Measurements from ENCODE around the gene RAMAC.
"Not testable (repeated sequence)": the region's sequence is repeated elsewhere in the genome, so short reads cannot be mapped to it uniquely, and the experiment has no call there.

Gene RAMAC

GRCh38 chr15:82968066-82968465 lies 17.9 kb upstream of the RAMAC start:
- DNase-seq (ENCODE audit: low read depth, low spot score), result no peak

GRCh38 chr15:82969353-82969752 lies 16.7 kb upstream of the RAMAC start:
- no peak for DNase-seq (ENCODE audit: low read depth, low spot score)

DNA sequence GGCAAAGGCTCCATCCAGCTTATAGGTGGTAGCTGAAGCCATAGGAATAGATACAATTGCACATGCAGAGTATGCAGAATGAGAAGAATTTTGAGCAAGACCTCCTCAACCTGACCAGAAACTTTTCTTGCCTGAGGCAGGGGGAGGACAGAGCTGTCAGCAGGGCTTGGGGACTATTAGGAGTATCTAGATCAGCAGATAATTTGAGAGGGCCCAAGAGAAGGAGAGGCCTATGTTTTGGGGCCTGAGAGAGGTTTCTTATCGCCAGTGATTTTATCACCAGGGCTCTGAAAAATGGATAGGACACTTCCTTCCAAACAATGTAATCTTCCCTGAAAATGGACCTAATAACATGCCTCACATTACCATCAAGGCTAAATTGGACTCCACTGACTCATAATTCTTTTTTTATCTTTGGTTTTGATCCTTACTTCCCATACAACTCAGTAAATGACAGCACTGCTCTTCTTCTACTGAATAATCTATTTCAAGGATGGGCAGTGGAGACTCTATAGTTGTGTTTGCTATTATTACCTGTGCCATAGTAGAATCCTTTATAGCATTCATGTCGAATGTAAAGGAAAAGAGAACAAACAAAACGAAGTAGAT lies 15.8 kb upstream of the RAMAC start:
- DNase-seq (ENCODE audit: low read depth, low spot score), result no peak

DNA sequence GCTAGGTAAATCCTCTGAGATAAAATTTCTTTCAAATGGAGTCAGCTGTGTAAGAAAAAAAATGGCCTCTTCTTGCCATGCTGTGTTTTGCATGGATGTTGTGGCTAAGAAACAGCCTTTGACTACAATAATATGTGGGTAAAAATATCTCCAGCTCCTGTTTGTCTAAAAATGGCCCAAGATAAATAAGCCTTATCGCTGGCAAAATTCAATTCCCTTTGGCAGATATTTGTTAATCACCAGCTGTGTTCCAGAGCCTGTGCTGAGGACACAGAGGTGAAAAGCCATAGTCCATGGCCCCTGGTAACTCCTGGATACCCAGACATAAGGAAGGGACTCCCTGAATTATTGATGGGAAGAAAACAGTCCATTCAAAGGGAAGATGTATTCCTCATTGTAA lies 15.3 kb upstream of the RAMAC start:
- no peak for DNase-seq (ENCODE audit: low read depth, low spot score)

- DNase-seq (ENCODE audit: low read depth, low spot score), result no peak
Observed at GRCh38 chr15:82971218-82971984, 14.6 kb upstream of the RAMAC start.

GRCh38 chr15:82972990-82973389 lies 13.0 kb upstream of the RAMAC start:
- DNase-seq (ENCODE audit: low read depth, low spot score), result no peak

GRCh38 chr15:82977076-82977475 lies 8.9 kb upstream of the RAMAC start:
- DNase-seq (ENCODE audit: low read depth, low spot score), result no peak

- no peak for DNase-seq (ENCODE audit: low read depth, low spot score)
Observed at GRCh38 chr15:82978438-82978837, 7.6 kb upstream of the RAMAC start.

- DNase-seq (ENCODE audit: low read depth, low spot score), result no peak
Observed at GRCh38 chr15:82979726-82980125, 6.3 kb upstream of the RAMAC start.

DNA sequence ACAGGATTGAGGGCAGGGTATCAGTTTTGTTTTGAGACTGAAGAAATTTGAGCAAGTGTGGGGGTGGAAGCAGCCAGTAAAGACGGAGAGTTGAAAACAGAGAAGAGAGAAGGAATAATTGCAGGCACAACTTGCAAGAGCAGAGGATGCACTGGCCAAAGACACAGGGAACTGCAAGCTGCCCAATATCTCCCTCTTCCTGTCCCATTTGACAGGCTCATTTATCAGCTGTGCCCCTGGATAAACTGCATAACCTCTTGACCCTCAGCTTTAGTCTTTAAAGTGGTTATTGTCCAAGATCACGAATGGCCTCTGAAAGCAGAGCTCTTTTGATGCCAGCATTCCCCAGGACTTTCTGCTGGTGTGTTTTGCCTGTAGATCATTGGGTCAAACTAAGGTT lies 5.0 kb upstream of the RAMAC start:
- no peak for DNase-seq (ENCODE audit: low read depth, low spot score)

DNA sequence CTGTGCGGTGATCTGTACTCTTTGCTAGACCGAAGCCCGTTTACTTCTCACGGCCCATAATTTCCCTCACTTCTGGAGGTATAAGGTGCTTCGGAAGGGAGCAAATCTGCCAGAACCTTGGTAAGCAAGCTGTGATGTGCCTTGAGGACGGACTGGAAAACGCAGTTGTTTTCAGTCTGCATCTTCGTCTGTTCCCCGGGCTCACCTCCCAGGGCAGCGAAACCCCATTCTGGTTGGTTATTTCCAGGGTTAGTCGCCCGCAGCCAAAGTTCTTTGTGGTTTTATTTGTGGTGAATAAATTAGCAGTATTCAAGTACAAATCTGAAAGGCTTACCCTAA lies 401 bp downstream of the RAMAC start:
- no peak for DNase-seq (ENCODE audit: low read depth, low spot score)

DNA sequence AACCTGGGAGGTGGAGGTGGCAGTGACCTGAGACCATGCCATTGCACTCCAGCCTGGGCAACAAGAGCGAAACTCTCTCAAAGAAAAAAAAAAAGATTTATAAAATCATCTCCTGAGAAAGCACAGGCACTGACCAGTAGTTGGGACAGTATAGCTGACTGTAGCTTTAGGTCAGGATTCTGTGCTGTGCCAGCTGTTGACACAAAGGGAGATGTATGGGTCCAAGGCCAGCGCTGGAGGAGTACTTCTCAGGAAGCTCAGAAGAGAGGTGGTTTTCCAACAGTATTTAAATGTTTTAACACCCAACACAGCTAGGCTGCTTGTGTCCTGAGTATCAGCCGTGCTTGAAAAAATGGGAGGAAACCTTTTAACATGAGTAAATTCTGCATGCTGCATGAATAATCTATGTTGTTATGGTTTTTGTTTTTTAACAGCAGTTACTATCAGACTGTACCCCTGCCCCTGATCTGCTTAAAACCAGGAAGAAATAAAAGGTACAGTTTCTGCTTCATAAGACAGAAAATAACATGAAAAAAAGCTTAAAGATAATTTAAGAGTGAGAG lies 6.5 kb downstream of the RAMAC start:
- DNase-seq (ENCODE audit: low read depth, low spot score), result no peak

GRCh38 chr15:82993144-82993543 lies 7.1 kb downstream of the RAMAC start:
- DNase-seq (ENCODE audit: low read depth, low spot score), result no peak

DNA sequence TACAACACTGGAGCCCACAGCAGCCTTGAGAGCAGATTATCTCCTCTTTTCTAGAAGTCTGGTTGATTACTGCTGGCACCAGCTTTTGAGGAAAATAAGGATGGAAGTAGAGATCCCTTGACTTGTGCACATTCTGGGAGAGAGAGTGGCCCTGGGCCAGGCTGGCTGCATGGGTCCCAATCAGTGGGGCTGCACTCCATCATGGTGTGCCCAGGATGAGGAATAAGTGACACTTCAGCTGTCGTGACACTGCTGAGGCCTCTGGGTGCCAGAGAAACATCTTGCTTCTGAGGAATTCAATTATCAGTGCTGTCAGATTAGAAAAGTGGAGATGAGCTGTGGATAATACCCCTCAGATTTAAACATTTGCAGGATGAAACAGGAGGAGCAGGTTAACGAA lies 9.1 kb downstream of the RAMAC start:
- no peak for DNase-seq (ENCODE audit: low read depth, low spot score)

- DNase-seq (ENCODE audit: low read depth, low spot score), result peak; percentile 36
Observed at GRCh38 chr15:82995938-82996337, 9.9 kb downstream of the RAMAC start.

GRCh38 chr15:82999426-82999825 lies 13.4 kb downstream of the RAMAC start:
- no peak for DNase-seq (ENCODE audit: low read depth, low spot score)

DNA sequence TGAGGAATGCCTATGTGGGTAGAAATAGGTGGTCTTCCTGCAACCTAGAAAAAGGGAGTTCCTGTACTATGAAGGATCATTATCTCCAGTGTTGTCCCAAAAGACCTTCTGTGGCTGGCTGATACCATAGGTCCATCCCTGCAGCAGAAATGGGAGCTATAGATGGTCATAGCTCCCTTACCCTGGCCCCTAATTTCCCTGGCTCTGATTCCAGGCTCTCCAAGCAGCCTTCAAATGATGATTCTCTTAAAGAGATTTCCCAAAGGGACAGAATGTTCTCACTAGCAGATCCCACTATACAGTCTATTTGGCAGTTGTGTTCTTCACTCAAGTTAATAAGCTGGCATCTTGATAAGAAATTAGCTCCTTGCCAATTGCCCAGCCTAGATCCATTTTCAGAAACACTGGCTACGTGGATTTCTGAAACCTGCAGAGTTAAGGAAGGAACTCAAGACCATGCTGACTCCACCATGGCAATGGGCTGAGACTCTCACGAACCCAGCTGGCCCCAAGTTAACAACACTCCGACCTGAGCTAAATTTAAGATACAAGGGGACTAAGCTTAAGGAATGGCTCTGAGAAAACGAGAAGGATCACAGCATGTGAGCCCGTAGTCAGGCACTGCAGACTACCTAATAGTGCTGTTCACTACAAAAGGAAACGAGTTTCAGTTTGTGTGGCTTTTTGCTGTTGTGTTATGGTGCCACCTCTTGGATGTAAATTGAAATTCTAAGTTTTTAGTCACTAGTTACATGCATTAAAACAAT lies 14.1 kb downstream of the RAMAC start:
- DNase-seq (ENCODE audit: low read depth, low spot score), result no peak

- DNase-seq (ENCODE audit: low read depth, low spot score), result not testable (repeated sequence)
Observed at GRCh38 chr15:83000672-83001031, 14.6 kb downstream of the RAMAC start.

- DNase-seq (ENCODE audit: low read depth, low spot score), result peak; percentile 80
Observed at GRCh38 chr15:83010709-83011270, 24.8 kb downstream of the RAMAC start.

DNA sequence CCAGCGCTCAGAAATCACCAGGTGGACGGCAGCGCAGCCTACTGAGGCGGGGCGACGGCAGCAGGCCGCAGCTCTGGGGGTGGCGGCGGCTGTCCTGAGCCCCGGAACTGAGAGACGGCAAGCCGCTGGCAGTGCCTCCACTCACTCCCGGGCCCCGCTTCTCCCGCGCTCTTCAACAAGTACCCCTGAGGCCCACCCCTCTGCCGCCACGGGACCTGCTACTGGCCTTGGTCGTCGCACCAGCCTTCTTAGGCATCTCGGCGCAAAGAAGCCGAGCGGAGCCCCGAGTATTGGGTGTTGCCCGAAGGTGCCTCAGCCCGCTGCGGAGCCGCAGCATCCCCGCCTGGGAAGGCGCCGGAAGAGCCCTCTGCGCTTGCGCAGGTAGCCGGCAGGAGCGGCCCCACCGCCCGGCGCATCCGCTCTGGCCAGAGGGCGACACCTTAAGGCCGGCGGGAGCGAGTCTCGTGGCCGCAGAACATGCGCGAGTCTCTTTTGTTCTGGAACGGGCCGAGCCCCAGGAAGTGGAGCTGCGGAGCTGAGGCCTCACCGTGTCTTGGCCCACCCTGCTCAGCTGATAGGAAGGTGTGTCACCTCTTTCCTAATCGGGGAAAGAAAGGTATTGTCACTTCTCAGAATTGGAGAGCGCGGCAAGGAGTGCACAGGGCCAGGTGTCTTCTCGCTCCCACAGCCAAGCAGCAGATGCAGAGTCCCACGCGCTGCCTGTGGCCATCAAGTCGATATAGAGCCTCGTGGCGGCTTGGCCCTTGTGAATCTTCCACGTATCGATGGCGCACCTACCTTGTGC lies 25.5 kb downstream of the RAMAC start, which contains the start of gene C15orf40:
Gene C15orf40, minus strand, starts transcription at position 369 of the 805 bp plus-strand sequence. Its CDS starts 32 bp downstream, at position 337.
- peak; percentile 94 for DNase-seq (ENCODE audit: low read depth, low spot score)

DNA sequence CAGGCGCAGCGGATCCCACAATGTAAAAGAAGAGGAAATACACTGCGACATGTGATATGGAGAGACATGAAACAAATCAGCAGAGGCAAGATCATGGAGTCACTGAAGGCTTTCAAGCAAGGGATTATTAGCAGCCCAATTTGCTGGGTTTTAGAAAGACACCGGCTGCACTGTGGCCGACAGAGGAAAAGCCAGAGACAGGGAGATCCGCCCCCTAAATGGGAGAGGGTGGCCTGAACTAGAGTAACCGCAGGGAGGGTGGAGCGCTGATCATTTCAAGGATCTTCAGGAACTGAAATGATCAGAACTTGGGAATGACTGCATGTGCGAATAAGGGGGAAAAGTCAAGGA lies 26.0 kb downstream of the RAMAC start:
- DNase-seq (ENCODE audit: low read depth, low spot score), result no peak
